Renal cortex interstitium (tissue), 11 donors: ENCODE measurements around the gene APOL3. TPM values are rescaled to one million over a fixed set of nuclear protein-coding genes. Genes with fewer than 3 reads are reported as not detected.
"Not testable (repeated sequence)": the region's sequence is repeated elsewhere in the genome, so short reads cannot be mapped to it uniquely, and the experiment has no call there.

Experiments
- DNase-seq, 11 donors: peaks; one replicate each; pipeline ENCODE4 v3.0.0-alpha.2; 2013; ENCODE audit warnings: low read depth in 9 of 11, low spot score in 4 of 11; ENCODE audit errors: extremely low read depth in 1 of 11
- polyA plus RNA-seq, 3 donors: library from polyadenylated mRNA; unstranded; fragments of 120-200 nt; gene quantifications; one replicate each; pipeline ENCODE4 v1.2.1, GENCODE V29; 2013; ENCODE audit not compliant: insufficient read length in 3 of 3

APOL3 gene
- polyA plus RNA-seq, 3 donors, result 13.8 to 16.6 (median 14.7) TPM

- DNase-seq, result no peak
Measured at GRCh38 chr22:36145881-36146280, 14.7 kb downstream of the APOL3 start.

DNA sequence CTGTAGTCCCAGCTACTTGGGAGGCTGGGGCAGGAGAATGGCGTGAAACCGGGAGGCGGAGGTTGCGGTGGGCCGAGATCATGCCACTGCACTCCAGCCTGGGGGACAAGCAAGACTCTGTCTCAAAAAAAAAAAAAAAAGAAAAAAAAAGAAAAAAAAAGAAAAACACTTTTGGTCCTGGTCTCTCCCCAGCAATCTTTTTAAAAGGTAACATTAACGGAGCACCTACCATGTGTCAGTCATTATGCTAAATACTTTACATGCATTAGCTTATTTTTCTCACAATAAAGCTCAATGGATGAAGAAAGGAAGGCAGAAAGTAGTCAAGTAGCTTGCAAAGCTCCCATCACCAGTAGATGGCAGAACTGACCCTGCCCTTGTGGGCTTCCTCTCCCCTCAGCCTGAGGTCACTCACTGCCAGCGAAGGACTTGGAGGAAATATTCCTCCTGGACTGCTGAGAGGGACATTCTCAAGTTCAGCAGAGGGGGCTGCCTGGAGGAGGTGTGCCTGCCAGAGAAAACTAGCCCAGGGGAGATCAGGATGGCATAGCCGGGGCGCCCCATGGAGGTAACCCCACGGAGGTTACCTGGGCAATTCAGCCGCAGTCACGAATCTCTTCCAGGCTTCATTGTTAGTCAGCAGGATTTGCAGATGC lies 15.5 kb downstream of the APOL3 start:
- peak in 7 of 11 donors; percentile 48 to 74 (median 62) for DNase-seq

DNA sequence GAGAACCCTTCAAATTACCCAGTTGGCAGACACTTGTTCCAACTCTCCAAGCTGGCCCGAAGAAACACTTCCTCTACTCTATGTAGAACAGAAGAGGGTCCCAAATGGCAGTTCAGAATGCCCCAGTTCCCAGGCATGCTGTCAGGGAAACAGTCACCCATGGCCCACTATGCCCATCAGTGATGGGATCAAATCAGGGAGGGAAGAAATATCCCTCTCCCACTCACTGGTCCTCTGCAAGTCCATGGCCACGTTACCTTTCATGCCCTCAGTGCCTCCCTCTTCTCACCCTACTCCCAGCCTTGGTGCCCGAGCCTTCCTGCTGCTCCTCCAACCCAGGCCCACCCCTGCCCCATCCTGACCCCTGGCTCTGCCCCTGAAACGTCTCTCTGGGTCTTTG lies 16.6 kb downstream of the APOL3 start:
- no peak for DNase-seq

- DNase-seq, result no peak
Measured at GRCh38 chr22:36143066-36143815, 17.3 kb downstream of the APOL3 start.

DNA sequence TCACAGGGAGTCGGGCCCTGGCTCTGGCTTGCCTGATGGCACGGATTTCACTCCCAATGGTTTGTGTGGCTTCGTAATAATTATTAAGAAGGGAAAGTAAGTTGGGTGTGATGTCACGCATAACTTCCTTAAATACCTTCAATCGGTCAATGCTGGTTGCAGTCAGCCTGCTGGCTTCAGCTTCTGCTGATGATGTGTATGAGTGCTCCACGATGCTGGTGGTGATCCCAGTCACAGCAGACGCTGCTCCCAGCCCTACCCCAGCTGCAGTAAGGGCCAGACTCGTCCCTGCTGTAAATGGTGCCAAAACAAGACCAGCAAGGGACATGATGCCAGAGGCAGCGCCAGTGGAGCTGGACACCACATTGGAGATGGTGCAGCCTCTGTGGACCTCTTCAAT lies 19.1 kb downstream of the APOL3 start:
- DNase-seq, result no peak

DNA sequence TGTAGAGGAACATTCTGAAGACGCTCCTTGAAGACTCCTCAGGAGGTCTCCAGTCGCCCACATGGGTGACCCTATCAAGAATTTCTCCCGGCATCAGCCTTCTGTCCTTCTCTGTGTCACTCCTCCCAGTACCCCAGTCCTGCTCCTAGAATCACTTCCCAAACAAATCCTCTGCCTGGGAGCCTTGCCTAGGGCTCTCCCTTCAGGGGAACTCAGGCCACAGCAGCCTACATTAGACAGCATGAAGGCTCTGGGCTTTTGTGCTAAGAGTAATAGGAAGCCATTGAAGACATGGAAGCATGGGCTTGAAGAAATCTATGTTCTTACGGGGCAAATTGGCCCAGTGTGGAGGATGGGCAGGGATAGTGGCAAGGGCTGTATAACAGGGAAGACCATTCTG lies 21.8 kb downstream of the APOL3 start:
- DNase-seq, result not testable (repeated sequence)

DNA sequence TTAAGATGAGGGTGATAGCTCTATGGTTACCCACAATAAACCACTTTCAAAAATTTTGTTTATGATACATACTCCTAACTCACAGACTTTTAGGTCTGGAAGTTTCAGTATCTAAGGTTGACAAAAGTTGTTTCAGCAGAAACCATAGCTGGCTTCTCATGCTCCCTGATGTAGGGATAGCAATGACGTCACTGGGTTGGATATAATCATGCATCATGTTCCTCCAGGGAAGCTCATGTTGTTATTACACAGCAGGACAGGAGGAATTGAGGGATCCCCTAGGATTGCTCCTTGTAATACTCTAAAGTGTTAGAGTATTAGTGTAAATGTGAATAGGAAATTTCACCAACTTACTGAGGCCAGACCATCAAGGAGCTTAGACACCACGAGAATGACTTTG lies 23.6 kb downstream of the APOL3 start:
- no peak for DNase-seq

DNA sequence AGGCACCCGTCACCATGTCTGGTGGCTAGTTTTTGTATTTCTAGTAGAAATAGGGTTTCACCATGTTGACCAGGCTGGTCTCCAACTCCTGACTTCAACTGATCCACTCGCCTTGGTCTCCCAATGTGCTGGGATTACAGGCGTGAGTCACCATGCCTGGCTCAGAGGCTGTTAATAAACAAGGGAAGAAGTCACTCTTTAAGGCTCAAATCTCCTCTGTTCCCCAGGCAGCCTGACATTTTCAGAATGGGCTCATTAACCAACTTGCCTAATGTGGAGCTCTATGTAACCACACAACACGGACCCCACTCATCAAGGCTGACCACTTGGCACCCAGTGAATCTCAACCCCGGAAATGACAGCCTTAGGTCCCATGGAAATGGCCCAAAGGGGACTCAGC lies 24.1 kb downstream of the APOL3 start:
- DNase-seq, result no peak

DNA sequence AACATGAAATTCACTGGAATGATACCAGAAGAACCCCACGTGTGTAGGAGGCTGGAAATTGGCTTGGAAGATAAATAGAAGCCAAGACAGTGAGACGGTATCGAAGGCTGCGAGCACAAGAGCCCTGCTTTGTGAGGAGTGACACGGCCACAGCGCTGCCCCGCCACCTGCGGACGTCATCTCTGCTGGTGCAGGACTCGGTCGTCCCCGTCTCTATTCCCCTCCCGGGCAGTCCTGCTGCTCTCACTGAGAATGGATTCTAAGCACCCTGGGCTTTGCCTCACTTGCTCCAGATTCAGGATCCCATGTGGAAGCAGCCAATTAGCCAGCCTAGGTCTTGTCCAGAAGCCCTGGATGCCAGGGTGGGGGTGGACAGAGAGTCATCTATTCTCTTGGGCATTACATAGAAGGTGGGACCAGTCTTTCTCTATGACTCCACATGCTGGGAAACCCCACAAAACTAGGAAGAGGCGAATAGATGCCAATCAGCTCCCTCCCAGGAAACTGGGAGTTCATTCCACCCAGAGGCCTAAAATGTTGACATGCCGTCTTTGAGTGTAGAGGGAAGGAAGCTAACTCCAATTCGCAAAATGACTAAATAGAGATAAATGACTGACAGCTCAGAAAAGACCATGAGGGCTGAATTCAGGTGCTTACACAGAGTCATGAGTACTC lies 25.1 kb downstream of the APOL3 start:
- no peak for DNase-seq

- peak in 1 of 11 donors; percentile 60 for DNase-seq
Measured at GRCh38 chr22:36134182-36134581, 26.4 kb downstream of the APOL3 start.

- DNase-seq, result no peak
Measured at GRCh38 chr22:36131907-36132306, 28.6 kb downstream of the APOL3 start.

- DNase-seq, result no peak
Measured at GRCh38 chr22:36129486-36130388, 30.8 kb downstream of the APOL3 start.

DNA sequence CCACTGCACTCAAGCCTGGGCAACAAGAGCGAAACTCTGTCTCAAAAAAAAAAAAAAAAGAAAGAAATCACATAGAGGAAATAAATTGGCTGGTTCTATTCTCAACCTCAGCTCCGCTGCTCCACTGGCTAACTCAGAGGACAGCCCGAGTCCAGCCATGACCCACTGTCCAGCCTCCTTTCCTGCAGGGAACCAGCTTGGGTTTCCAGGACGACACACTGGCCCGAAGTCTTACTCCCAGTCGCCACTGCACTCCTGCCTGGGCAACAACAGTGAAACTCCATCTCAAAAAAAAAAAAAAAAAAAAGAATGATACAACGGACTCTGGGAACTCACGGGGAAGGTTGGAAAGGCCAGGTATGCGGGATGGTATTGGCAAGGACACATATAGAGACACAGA lies 31.5 kb downstream of the APOL3 start:
- no peak for DNase-seq

- no peak for DNase-seq
Measured at GRCh38 chr22:36125994-36126531, 34.5 kb downstream of the APOL3 start.

DNA sequence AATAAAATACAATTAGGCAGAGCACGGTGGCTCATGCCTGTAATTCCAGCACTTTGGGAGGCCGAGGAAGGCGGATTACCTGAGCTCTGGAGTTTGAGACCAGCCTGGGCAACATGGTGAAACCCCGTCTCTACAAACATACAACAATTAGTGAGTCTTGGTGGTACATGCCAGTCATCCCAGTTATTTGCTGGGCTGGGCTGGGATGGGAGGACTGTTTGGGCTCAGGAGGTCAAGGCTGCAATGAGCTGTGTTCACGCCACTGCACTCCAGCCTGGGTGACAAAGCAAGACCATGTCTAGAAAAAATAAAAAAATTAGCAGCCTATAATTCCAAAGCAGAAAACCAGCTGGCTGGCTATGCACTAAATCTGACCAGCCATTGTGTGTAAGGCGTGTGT lies 35.1 kb downstream of the APOL3 start:
- no peak for DNase-seq

DNA sequence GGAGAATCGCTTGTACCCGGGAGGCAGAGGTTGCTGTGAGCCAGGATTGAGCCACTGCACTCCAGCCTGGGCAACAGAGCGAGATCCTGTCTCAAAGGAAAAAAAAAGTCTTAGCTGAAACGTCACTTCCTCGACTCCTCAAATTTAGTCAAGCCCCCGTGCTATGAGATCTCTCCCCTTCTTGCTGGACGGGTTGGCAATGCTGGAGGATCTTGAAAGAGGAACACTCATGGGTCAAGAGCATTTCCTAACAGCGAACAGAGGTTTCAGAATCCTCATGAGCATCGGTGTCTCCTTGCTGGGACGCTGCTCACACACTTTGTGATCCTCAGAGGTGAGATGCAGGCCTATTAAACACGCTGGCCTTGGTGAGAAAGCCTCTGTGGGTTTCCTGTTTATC lies 35.9 kb downstream of the APOL3 start:
- no peak for DNase-seq

- DNase-seq, result peak; percentile 82 to 94 (median 91)
Measured at GRCh38 chr22:36123673-36124630, 36.6 kb downstream of the APOL3 start.
